Mesodermal cell (in vitro differentiated cells): ENCODE data around the gene SCO1.

Source experiments
- H3K27ac ChIP-seq: 2 replicates; pipeline ENCODE4 v1.7.0; 2013; ENCODE audit warnings: mild to moderate bottlenecking, low read depth, low read length, moderate library complexity; ENCODE audit not compliant: severe bottlenecking
- H3K36me3 ChIP-seq: 2 replicates; pipeline ENCODE4 v1.7.1; 2013; ENCODE audit warnings: mild to moderate bottlenecking, low read length, moderate library complexity; ENCODE audit not compliant: control insufficient read depth, insufficient read depth
- H3K4me1 ChIP-seq: one replicate; pipeline ENCODE4 v1.7.1; 2013; ENCODE audit warnings: mild to moderate bottlenecking, low read length; ENCODE audit not compliant: insufficient read depth, control insufficient read depth, poor library complexity, severe bottlenecking
- H3K4me3 ChIP-seq: 2 replicates; pipeline ENCODE4 v1.7.0; 2013; ENCODE audit warnings: low read length, control low read depth, mild to moderate bottlenecking; ENCODE audit not compliant: insufficient read depth, poor library complexity, severe bottlenecking; ENCODE audit errors: extremely low read depth
- H3K9me3 ChIP-seq: 2 replicates; pipeline ENCODE4 v1.7.1; 2013; ENCODE audit warnings: mild to moderate bottlenecking, low read length, moderate library complexity; ENCODE audit not compliant: control insufficient read depth
- WGBS, 2 experiments: methylation state at CpG; one replicate each; pipeline ENCODE4 v1.1.5; 2013; ENCODE audit warnings: missing lambda C conversion rate in 2 of 2; ENCODE audit not compliant: insufficient coverage in 2 of 2; 5-methylcytosine and 5-hydroxymethylcytosine counted together

The SCO1 gene

GRCh38 chr17:10653987-10654386 lies 43.3 kb downstream of the SCO1 start:
- H3K36me3 ChIP-seq: no peaks in the 10 kb centered on the region
- no peaks in the 10 kb centered on the region for H3K4me1 ChIP-seq
- WGBS, 2 experiments: 86 to 98% methylated on average over 5 of the region's 5 CpGs
- no peak overlapping the region for H3K4me3 ChIP-seq
- H3K9me3 ChIP-seq: no peaks in the 10 kb centered on the region
- no peak overlapping the region for H3K27ac ChIP-seq

- no peaks in the 10 kb centered on the region for H3K36me3 ChIP-seq
- no peaks in the 10 kb centered on the region for H3K9me3 ChIP-seq
- no peaks in the 10 kb centered on the region for H3K4me1 ChIP-seq
- H3K4me3 ChIP-seq: no peak overlapping the region
- WGBS, 2 experiments: 88 to 94% methylated on average over 6 to 7 of the region's 11 CpGs
- no peak overlapping the region for H3K27ac ChIP-seq
These were observed 44.2 kb downstream of the SCO1 start for GRCh38 chr17:10652984-10653659.

- no peaks in the 10 kb centered on the region for H3K4me1 ChIP-seq
- 64 to 67% methylated on average over 6 of the region's 9 CpGs for WGBS, 2 experiments
- no peak overlapping the region for H3K27ac ChIP-seq
- H3K36me3 ChIP-seq: no peaks in the 10 kb centered on the region
- no peak overlapping the region for H3K4me3 ChIP-seq
- H3K9me3 ChIP-seq: no peaks in the 10 kb centered on the region
These were observed 45.4 kb downstream of the SCO1 start for GRCh38 chr17:10651927-10652326.

GRCh38 chr17:10649602-10650001 lies 47.7 kb downstream of the SCO1 start:
- Histone ChIP-seq H3K27ac (no peak overlapping the region), H3K9me3 (no peaks in the 10 kb centered on the region), H3K4me1 (no peaks in the 10 kb centered on the region), H3K4me3 (no peak overlapping the region), H3K36me3 (no peaks in the 10 kb centered on the region)
- 88 to 92% methylated on average over 1 to 2 of the region's 5 CpGs for WGBS, 2 experiments

GRCh38 chr17:10648956-10649355 lies 48.4 kb downstream of the SCO1 start:
- Histone ChIP-seq H3K27ac (no peak overlapping the region), H3K4me1 (no peaks in the 10 kb centered on the region)
- 85 to 90% methylated on average over 2 to 3 of the region's 3 CpGs for WGBS, 2 experiments

GRCh38 chr17:10648381-10648780 lies 49.0 kb downstream of the SCO1 start:
- H3K36me3 ChIP-seq: no peaks in the 10 kb centered on the region
- no peak overlapping the region for H3K27ac ChIP-seq
- no peak overlapping the region for H3K4me3 ChIP-seq
- H3K9me3 ChIP-seq: no peaks in the 10 kb centered on the region
- WGBS, 2 experiments: 85 to 100% methylated on average over 2 to 4 of the region's 5 CpGs
- H3K4me1 ChIP-seq: no peaks in the 10 kb centered on the region

More at GRCh38 chr17:10648956-10649355, 48.4 kb downstream of the SCO1 start:
- Histone ChIP-seq H3K4me3 (no peak overlapping the region), H3K9me3 (no peaks in the 10 kb centered on the region), H3K36me3 (no peaks in the 10 kb centered on the region)

GRCh38 chr17:10646392-10646990 lies 50.8 kb downstream of the SCO1 start:
- no peaks in the 10 kb centered on the region for H3K9me3 ChIP-seq
- H3K36me3 ChIP-seq: no peaks in the 10 kb centered on the region
- H3K4me1 ChIP-seq: no peaks in the 10 kb centered on the region
- no peak overlapping the region for H3K4me3 ChIP-seq
- WGBS, 2 experiments: 4 to 35% methylated on average over 4 to 6 of the region's 8 CpGs
- no peak overlapping the region for H3K27ac ChIP-seq

GRCh38 chr17:10640475-10640874 lies 56.9 kb downstream of the SCO1 start:
- Histone ChIP-seq H3K27ac (no peak overlapping the region), H3K4me1 (no peaks in the 10 kb centered on the region), H3K36me3 (peaks cover 10% of the 10 kb centered on the region)

GRCh38 chr17:10638151-10638550 lies 59.2 kb downstream of the SCO1 start:
- peaks cover 10% of the 10 kb centered on the region for H3K36me3 ChIP-seq
- 88 to 90% methylated on average over 19 to 25 of the region's 25 CpGs for WGBS, 2 experiments
- no peaks in the 10 kb centered on the region for H3K4me1 ChIP-seq
- H3K9me3 ChIP-seq: no peaks in the 10 kb centered on the region
- no peak overlapping the region for H3K4me3 ChIP-seq
- no peak overlapping the region for H3K27ac ChIP-seq

More at GRCh38 chr17:10640475-10640874, 56.9 kb downstream of the SCO1 start:
- Histone ChIP-seq H3K4me3 (no peak overlapping the region), H3K9me3 (no peaks in the 10 kb centered on the region)
- WGBS, 2 experiments: 60 to 90% methylated on average over 2 to 3 of the region's 3 CpGs

GRCh38 chr17:10635290-10635689 lies 62.0 kb downstream of the SCO1 start:
- WGBS, 2 experiments: 85 to 90% methylated on average over 12 of the region's 14 CpGs
- Histone ChIP-seq H3K27ac (no peak overlapping the region), H3K9me3 (no peaks in the 10 kb centered on the region), H3K36me3 (peaks cover 7% of the 10 kb centered on the region), H3K4me3 (no peak overlapping the region), H3K4me1 (no peaks in the 10 kb centered on the region)

GRCh38 chr17:10633738-10634379 lies 63.5 kb downstream of the SCO1 start:
- H3K4me3 ChIP-seq: no peak overlapping the region
- no peak overlapping the region for H3K27ac ChIP-seq
- no peaks in the 10 kb centered on the region for H3K36me3 ChIP-seq
- WGBS, 2 experiments: 91 to 94% methylated on average over 13 to 15 of the region's 15 CpGs
- no peaks in the 10 kb centered on the region for H3K9me3 ChIP-seq
- H3K4me1 ChIP-seq: no peaks in the 10 kb centered on the region
